WTC11 (cell line): ENCODE measurements around the gene ZNF827. TPM values are rescaled to one million over a fixed set of nuclear protein-coding genes. Genes with fewer than 3 reads are reported as not detected.
A peak's percentile ranks its signal among the peaks of the same experiment; 100 is the strongest.

Source experiments
- ATAC-seq: fragments of 200-7000 bp; cut with Tn5 transposase; 2 replicates; pipeline ENCODE4 v1.10.0; 2021; ENCODE audit warnings: mild to moderate bottlenecking, moderate library complexity
- CTCF ChIA-PET: fragments of 300-600 bp; sonication (Branson Sonifier 250); formaldehyde crosslinking; loops from one replicate; lab custom pipeline; 2021; ENCODE audit warnings: antibody characterized with exemption; lab: Charles Lee
- POLR2A ChIA-PET: fragments of 350-600 bp; sonication (Branson Sonifier 250); formaldehyde crosslinking; loops from one replicate; lab custom pipeline; 2021; ENCODE audit warnings: antibody characterized with exemption; lab: Charles Lee
- DNase-seq: peaks from one replicate; pipeline ENCODE4 v3.0.0; 2021; ENCODE audit warnings: low spot score
- H3K27ac Mint-ChIP-seq: 2 replicates; pipeline ENCODE4 v1.8.0; 2021; ENCODE audit warnings: mixed read lengths
- H3K27me3 Mint-ChIP-seq: 2 replicates; pipeline ENCODE4 v1.8.0; 2021; ENCODE audit warnings: low read depth, mild to moderate bottlenecking, moderate library complexity, mixed read lengths
- H3K36me3 Mint-ChIP-seq: 2 replicates; pipeline ENCODE4 v1.8.0; 2021; ENCODE audit warnings: mixed read lengths
- H3K4me1 Mint-ChIP-seq: 2 replicates; pipeline ENCODE4 v1.8.0; 2022; ENCODE audit warnings: mixed read lengths
- H3K4me3 Mint-ChIP-seq: 2 replicates; pipeline ENCODE4 v1.8.0; 2021; ENCODE audit warnings: mild to moderate bottlenecking, moderate library complexity, mixed read lengths
- H3K9me3 Mint-ChIP-seq: 2 replicates; pipeline ENCODE4 v1.8.0; 2021; ENCODE audit warnings: mixed read lengths
- ATF1 ChIP-seq: sonication (generic); formaldehyde crosslinking; IDR thresholded peaks from 2 replicates; pipeline ENCODE4 v1.8.1; 2023; ENCODE audit warnings: mild to moderate bottlenecking, moderate library complexity, missing genetic modification reagents
- ATF3 ChIP-seq: sonication (generic); formaldehyde crosslinking; conservative IDR thresholded peaks from 2 replicates; pipeline ENCODE4 v1.8.1; 2022; ENCODE audit warnings: mild to moderate bottlenecking, missing genetic modification reagents
- CBFB ChIP-seq: sonication (generic); formaldehyde crosslinking; IDR thresholded peaks from 2 replicates; pipeline ENCODE4 v1.8.1; 2022; ENCODE audit warnings: mild to moderate bottlenecking, low read depth, missing genetic modification reagents
- CREM ChIP-seq: sonication (generic); formaldehyde crosslinking; IDR thresholded peaks from 2 replicates; pipeline ENCODE4 v1.8.1; 2022; ENCODE audit warnings: mild to moderate bottlenecking, missing genetic modification reagents, moderate library complexity
- E2F4 ChIP-seq: sonication (generic); formaldehyde crosslinking; IDR thresholded peaks from 2 replicates; pipeline ENCODE4 v1.8.1; 2022; ENCODE audit warnings: low read depth, mild to moderate bottlenecking, moderate library complexity, missing genetic modification reagents, borderline replicate concordance
- FOXJ3 ChIP-seq: sonication (generic); formaldehyde crosslinking; IDR thresholded peaks from 2 replicates; pipeline ENCODE4 v1.9.0; 2021; ENCODE audit warnings: missing genetic modification reagents, mild to moderate bottlenecking, borderline replicate concordance
- GABPB1 ChIP-seq: sonication (generic); formaldehyde crosslinking; IDR thresholded peaks from 2 replicates; pipeline ENCODE4 v1.8.1; 2023; ENCODE audit warnings: mild to moderate bottlenecking, missing genetic modification reagents
- GRHL2 ChIP-seq: fragments of 250-450 bp; sonication (Bioruptor Pico); IDR thresholded peaks from 2 replicates; pipeline ENCODE4 v1.8.0; 2022; ENCODE audit warnings: mild to moderate bottlenecking, moderate library complexity; ENCODE audit not compliant: insufficient replicate concordance, severe bottlenecking
- IRF2 ChIP-seq: sonication (generic); formaldehyde crosslinking; IDR thresholded peaks from 2 replicates; pipeline ENCODE4 v1.8.0; 2022; ENCODE audit warnings: low read depth, missing genetic modification reagents, borderline replicate concordance
- KAT7 ChIP-seq: sonication (generic); formaldehyde crosslinking; IDR thresholded peaks from 2 replicates; pipeline ENCODE4 v1.8.1; 2023; ENCODE audit warnings: missing genetic modification reagents, mild to moderate bottlenecking, borderline replicate concordance
- MAX ChIP-seq: sonication (generic); formaldehyde crosslinking; IDR thresholded peaks from 2 replicates; pipeline ENCODE4 v1.8.0; 2022; ENCODE audit warnings: mild to moderate bottlenecking, missing genetic modification reagents
- MLX ChIP-seq: sonication (generic); formaldehyde crosslinking; IDR thresholded peaks from 2 replicates; pipeline ENCODE4 v1.8.1; 2023; ENCODE audit warnings: mild to moderate bottlenecking, missing genetic modification reagents, moderate library complexity
- NR2C2 ChIP-seq: sonication (generic); formaldehyde crosslinking; IDR thresholded peaks from 2 replicates; pipeline ENCODE4 v1.8.0; 2022; ENCODE audit warnings: mild to moderate bottlenecking, missing genetic modification reagents
- PREB ChIP-seq: sonication (generic); formaldehyde crosslinking; IDR thresholded peaks from 2 replicates; pipeline ENCODE4 v1.8.1; 2022; ENCODE audit warnings: mild to moderate bottlenecking, missing genetic modification reagents, moderate library complexity, borderline replicate concordance
- RELA ChIP-seq: sonication (generic); formaldehyde crosslinking; IDR thresholded peaks from 2 replicates; pipeline ENCODE4 v1.8.1; 2022; ENCODE audit warnings: missing genetic modification reagents, mild to moderate bottlenecking, borderline replicate concordance
- TEAD1 ChIP-seq: sonication (generic); formaldehyde crosslinking; IDR thresholded peaks from 2 replicates; pipeline ENCODE4 v1.8.0; 2022; ENCODE audit warnings: mild to moderate bottlenecking, missing genetic modification reagents
- TEAD4 ChIP-seq: sonication (generic); formaldehyde crosslinking; IDR thresholded peaks from 2 replicates; pipeline ENCODE4 v1.8.0; 2022; ENCODE audit warnings: mild to moderate bottlenecking, missing genetic modification reagents
- USF1 ChIP-seq: sonication (generic); formaldehyde crosslinking; IDR thresholded peaks from 2 replicates; pipeline ENCODE4 v1.8.0; 2022; ENCODE audit warnings: mild to moderate bottlenecking, missing genetic modification reagents
- ZNF121 ChIP-seq: sonication (generic); formaldehyde crosslinking; IDR thresholded peaks from 2 replicates; pipeline ENCODE4 v1.8.0; 2023; ENCODE audit warnings: missing genetic modification reagents
- ZNF232 ChIP-seq: sonication (generic); formaldehyde crosslinking; IDR thresholded peaks from 2 replicates; pipeline ENCODE4 v1.8.0; 2022; ENCODE audit warnings: mild to moderate bottlenecking, missing genetic modification reagents
- ZNF416 ChIP-seq: fragments of 250-450 bp; sonication (Bioruptor Pico); IDR thresholded peaks from 2 replicates; pipeline ENCODE4 v1.9.0; 2021; ENCODE audit warnings: mild to moderate bottlenecking, inconsistent platforms
- ZNF425 ChIP-seq: fragments of 250-450 bp; sonication (Bioruptor Pico); conservative IDR thresholded peaks from 2 replicates; pipeline ENCODE4 v1.9.0; 2021; ENCODE audit warnings: mild to moderate bottlenecking
- total RNA-seq: library from RNA; stranded (reverse); gene quantifications from 3 replicates; pipeline ENCODE4 v1.2.3, GENCODE V29; 2021
- TF ChIP-seq, protein P1 (sequence below): sonication (generic); formaldehyde crosslinking; IDR thresholded peaks from 2 replicates; pipeline ENCODE4 v1.8.1; 2023; ENCODE audit warnings: mild to moderate bottlenecking, missing genetic modification reagents
- TF ChIP-seq, protein P2 (sequence below): fragments of 250-450 bp; sonication (Bioruptor Pico); IDR thresholded peaks from 2 replicates; pipeline ENCODE4 v1.8.0; 2021; ENCODE audit warnings: mild to moderate bottlenecking

ZNF827 gene
- total RNA-seq, 1 experiment from 2014 or later = 25.6 TPM

- no peak for TF ChIP-seq PREB
- TF ChIP-seq GABPB1 (CRISPR knock-in tag) = no peak
- no peak for TF ChIP-seq TEAD4 (CRISPR knock-in tag)
- TF ChIP-seq NR2C2 (CRISPR knock-in tag) = no peak
- TF ChIP-seq ATF1 (CRISPR knock-in tag) = no peak
- no peak for TF ChIP-seq ZNF232
- TF ChIP-seq ZNF121 = no peak
- TF ChIP-seq ZNF425 (CRISPR knock-in tag) = no peak
- TF ChIP-seq, protein P1, sequence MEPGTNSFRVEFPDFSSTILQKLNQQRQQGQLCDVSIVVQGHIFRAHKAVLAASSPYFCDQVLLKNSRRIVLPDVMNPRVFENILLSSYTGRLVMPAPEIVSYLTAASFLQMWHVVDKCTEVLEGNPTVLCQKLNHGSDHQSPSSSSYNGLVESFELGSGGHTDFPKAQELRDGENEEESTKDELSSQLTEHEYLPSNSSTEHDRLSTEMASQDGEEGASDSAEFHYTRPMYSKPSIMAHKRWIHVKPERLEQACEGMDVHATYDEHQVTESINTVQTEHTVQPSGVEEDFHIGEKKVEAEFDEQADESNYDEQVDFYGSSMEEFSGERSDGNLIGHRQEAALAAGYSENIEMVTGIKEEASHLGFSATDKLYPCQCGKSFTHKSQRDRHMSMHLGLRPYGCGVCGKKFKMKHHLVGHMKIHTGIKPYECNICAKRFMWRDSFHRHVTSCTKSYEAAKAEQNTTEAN (CRISPR knock-in tag) = no peak
- no peak for TF ChIP-seq KAT7
- TF ChIP-seq MAX (CRISPR knock-in tag) = no peak
- TF ChIP-seq CREM (CRISPR knock-in tag) = no peak
- no peak for TF ChIP-seq MLX (CRISPR knock-in tag)
Observed at GRCh38 chr4:145735347-145735675, 203.3 kb downstream of the ZNF827 start (continued).

DNA sequence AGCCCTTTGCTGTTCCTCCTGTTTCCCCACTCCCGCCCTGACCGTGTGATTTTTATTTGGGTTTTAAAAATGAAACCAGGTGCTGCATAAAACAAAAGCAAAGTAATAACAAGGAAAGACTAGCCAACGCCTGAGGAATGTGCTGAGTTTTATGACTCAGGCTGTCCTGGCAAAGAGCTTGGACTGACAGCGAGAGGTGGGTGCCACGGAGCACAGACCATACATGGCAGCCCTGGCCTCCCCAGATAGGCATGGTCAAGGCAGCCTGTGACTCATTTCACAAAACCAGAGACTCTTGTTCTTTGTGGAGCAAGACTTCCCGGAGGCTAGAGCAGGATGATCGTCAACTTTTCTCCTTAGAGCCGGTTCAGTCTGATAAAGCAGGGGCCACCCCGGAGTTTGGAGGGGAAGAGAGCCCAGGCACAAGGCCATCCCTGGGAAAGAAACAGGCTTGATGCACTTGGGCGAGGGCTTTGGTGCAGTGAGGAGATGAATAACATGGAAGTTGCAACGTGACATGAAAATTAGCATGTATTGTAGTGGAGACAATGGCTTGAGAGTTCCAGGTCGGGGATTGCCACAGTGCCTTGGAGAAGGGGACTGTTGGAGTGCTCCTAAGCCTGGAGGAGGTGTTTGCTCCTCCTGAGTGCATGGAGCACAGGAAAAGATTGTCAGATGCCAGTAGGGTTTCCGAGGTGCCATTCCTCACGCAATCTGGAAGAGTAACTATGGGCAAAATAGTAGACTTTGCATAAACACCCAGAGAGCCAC lies 203.9 kb downstream of the ZNF827 start:
- ATAC-seq (no peak), DNase-seq (no peak)
- H3K27ac Mint-ChIP-seq = peak overlapping the region; percentile 62; the same call in 1 of the 2 replicates
- 0 out of 2 replicates have a peak overlapping the region, but pooled peaks have one; percentile 16 for H3K4me3 Mint-ChIP-seq
- ChIA-PET POLR2A (no interaction called here), CTCF (no interaction called here)
- peaks cover 14% of the 10 kb centered on the region for H3K36me3 Mint-ChIP-seq
- H3K9me3 Mint-ChIP-seq = no peaks in the 10 kb centered on the region
- H3K27me3 Mint-ChIP-seq = no peaks in the 10 kb centered on the region
- H3K4me1 Mint-ChIP-seq = peaks cover 50% of the 10 kb centered on the region
- no peak for TF ChIP-seq GRHL2 (CRISPR knock-in tag)
- no peak for TF ChIP-seq IRF2 (CRISPR knock-in tag)
- no peak for TF ChIP-seq MLX (CRISPR knock-in tag)
- no peak for TF ChIP-seq ATF3 (CRISPR knock-in tag)
- no peak for TF ChIP-seq TEAD1
- no peak for TF ChIP-seq USF1 (CRISPR knock-in tag)
- no peak for TF ChIP-seq RELA (CRISPR knock-in tag)
- no peak for TF ChIP-seq E2F4
- no peak for TF ChIP-seq FOXJ3 (CRISPR knock-in tag)
- no peak for TF ChIP-seq ZNF416 (CRISPR knock-in tag)
- TF ChIP-seq CBFB (CRISPR knock-in tag) = no peak
- TF ChIP-seq, protein P2, sequence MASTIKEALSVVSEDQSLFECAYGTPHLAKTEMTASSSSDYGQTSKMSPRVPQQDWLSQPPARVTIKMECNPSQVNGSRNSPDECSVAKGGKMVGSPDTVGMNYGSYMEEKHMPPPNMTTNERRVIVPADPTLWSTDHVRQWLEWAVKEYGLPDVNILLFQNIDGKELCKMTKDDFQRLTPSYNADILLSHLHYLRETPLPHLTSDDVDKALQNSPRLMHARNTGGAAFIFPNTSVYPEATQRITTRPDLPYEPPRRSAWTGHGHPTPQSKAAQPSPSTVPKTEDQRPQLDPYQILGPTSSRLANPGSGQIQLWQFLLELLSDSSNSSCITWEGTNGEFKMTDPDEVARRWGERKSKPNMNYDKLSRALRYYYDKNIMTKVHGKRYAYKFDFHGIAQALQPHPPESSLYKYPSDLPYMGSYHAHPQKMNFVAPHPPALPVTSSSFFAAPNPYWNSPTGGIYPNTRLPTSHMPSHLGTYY = no peak
